Trophoblast cell (in vitro differentiated cells and primary cell): ENCODE results near the gene DSCAM.

Source experiments
- DNase-seq, 2 donors: peaks; one replicate each; pipeline ENCODE4 v3.0.0-alpha.2; 2016
- H2AFZ ChIP-seq: 2 replicates; pipeline ENCODE4 v1.6.1; 2013; ENCODE audit warnings: low read length, moderate library complexity, mild to moderate bottlenecking; ENCODE audit not compliant: insufficient read depth, poor library complexity
- H2AK5ac ChIP-seq: 2 replicates; pipeline ENCODE4 v1.6.1; 2013; ENCODE audit warnings: mild to moderate bottlenecking, low read length
- H2BK120ac ChIP-seq: 2 replicates; pipeline ENCODE4 v1.6.1; 2013; ENCODE audit warnings: low read length, mild to moderate bottlenecking, moderate library complexity; ENCODE audit not compliant: insufficient read depth, poor library complexity
- H2BK12ac ChIP-seq: 2 replicates; pipeline ENCODE4 v1.6.1; 2013; ENCODE audit warnings: mild to moderate bottlenecking, low read length, moderate library complexity
- H2BK5ac ChIP-seq: 2 replicates; pipeline ENCODE4 v1.6.1; 2013; ENCODE audit warnings: low read length, low read depth, moderate library complexity, mild to moderate bottlenecking; ENCODE audit not compliant: poor library complexity
- H3K14ac ChIP-seq: 2 replicates; pipeline ENCODE4 v1.6.1; 2013; ENCODE audit warnings: mild to moderate bottlenecking, low read length
- H3K18ac ChIP-seq: 2 replicates; pipeline ENCODE4 v1.6.1; 2013; ENCODE audit warnings: mild to moderate bottlenecking, low read length
- H3K23ac ChIP-seq: 2 replicates; pipeline ENCODE4 v1.6.1; 2013; ENCODE audit warnings: low read length
- H3K27ac ChIP-seq: 2 replicates; pipeline ENCODE4 v1.5.1; 2013; ENCODE audit warnings: low read depth, mild to moderate bottlenecking, inconsistent platforms, low read length, moderate library complexity
- H3K27me3 ChIP-seq: 2 replicates; pipeline ENCODE4 v1.6.1; 2013; ENCODE audit warnings: inconsistent platforms, mild to moderate bottlenecking, low read length, moderate library complexity; ENCODE audit not compliant: insufficient read depth
- H3K36me3 ChIP-seq, 2 experiments: 1 replicate in 1 of 2; 2 replicates in 1 of 2; pipeline ENCODE4 v1.6.1; 2013; ENCODE audit warnings: low read length in 2 of 2, mild to moderate bottlenecking in 2 of 2, moderate library complexity in 1 of 2; ENCODE audit not compliant: insufficient read depth in 2 of 2, control insufficient read depth in 1 of 2
- H3K4ac ChIP-seq: 2 replicates; pipeline ENCODE4 v1.6.1; 2013; ENCODE audit warnings: low read depth, mild to moderate bottlenecking, low read length, moderate library complexity
- H3K4me1 ChIP-seq, 2 experiments: 1 replicate in 1 of 2; 2 replicates in 1 of 2; pipeline ENCODE4 v1.6.1; 2013; ENCODE audit warnings: low read length in 2 of 2, mild to moderate bottlenecking in 2 of 2, moderate library complexity in 1 of 2; ENCODE audit not compliant: insufficient read depth in 2 of 2, control insufficient read depth in 1 of 2
- H3K4me2 ChIP-seq: 2 replicates; pipeline ENCODE4 v1.6.1; 2013; ENCODE audit warnings: inconsistent platforms, mild to moderate bottlenecking, low read length, moderate library complexity
- H3K4me3 ChIP-seq: 2 replicates; pipeline ENCODE4 v1.5.1; 2013; ENCODE audit warnings: mild to moderate bottlenecking, low read depth, low read length, inconsistent platforms
- H3K79me1 ChIP-seq: one replicate; pipeline ENCODE4 v1.6.1; 2013; ENCODE audit warnings: low read length
- H3K79me2 ChIP-seq: 2 replicates; pipeline ENCODE4 v1.6.1; 2013; ENCODE audit warnings: low read length, mild to moderate bottlenecking; ENCODE audit not compliant: control insufficient read depth, insufficient read depth, poor library complexity
- H3K9ac ChIP-seq: 2 replicates; pipeline ENCODE4 v1.6.1; 2013; ENCODE audit warnings: mild to moderate bottlenecking, low read length
- H3K9me3 ChIP-seq: 2 replicates; pipeline ENCODE4 v1.6.1; 2013; ENCODE audit warnings: low read depth, mild to moderate bottlenecking, control low read depth, inconsistent platforms, low read length; ENCODE audit not compliant: insufficient read depth
- H4K12ac ChIP-seq: 2 replicates; pipeline ENCODE4 v1.6.1; 2013; ENCODE audit warnings: low read depth, mild to moderate bottlenecking, low read length, moderate library complexity
- H4K8ac ChIP-seq: 2 replicates; pipeline ENCODE4 v1.6.1; 2013; ENCODE audit warnings: low read depth, mild to moderate bottlenecking, low read length, moderate library complexity
- H4K91ac ChIP-seq: one replicate; pipeline ENCODE4 v1.6.1; 2013; ENCODE audit warnings: low read depth, mild to moderate bottlenecking, low read length, moderate library complexity
- WGBS: extraction: QIAGEN DNeasy Blood & Tissue Kit; methylation state at CpG from one replicate; pipeline ENCODE4 v1.1.7; 2013; ENCODE audit warnings: missing lambda C conversion rate; ENCODE audit not compliant: insufficient read length, insufficient coverage; ENCODE audit errors: extremely low coverage; 5-methylcytosine and 5-hydroxymethylcytosine counted together

DSCAM gene

DNA sequence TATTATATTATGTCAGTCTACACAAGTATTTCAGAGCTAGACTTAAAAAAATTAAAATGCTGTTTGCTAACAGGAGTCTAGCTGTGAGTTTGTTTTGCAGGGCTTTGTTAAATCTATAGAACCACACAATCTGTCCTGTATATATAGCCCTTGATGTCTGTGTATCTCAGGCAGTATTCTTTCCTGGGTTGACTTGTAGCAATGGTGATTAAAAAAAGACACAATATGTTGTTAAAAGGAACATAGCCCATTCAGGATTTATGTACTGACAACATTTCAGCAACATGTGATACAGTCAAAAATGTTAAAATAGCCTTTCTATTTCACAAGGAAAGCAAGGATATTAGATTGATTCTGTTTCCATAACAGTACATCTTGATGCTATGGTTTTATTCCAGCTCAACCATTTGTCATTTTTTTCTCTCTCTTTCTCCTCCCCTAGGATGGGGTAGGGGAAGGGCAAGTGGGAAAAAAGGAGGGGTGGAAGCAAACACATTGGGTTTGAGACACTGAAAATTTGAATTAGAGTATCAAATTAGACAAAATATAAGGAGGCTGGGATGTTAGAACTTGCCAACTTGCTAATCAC, 139.2 kb downstream of the DSCAM start:
- Histone ChIP-seq H3K4me2 (no peak overlapping the region), H3K79me2 (no peaks in the 10 kb centered on the region), H2BK5ac (no peak overlapping the region), H3K27ac (no peak overlapping the region), H3K9ac (no peak overlapping the region), H3K14ac (no peak overlapping the region), H3K9me3 (no peaks in the 10 kb centered on the region), H2AK5ac (no peak overlapping the region), H3K4ac (no peak overlapping the region), H3K4me1 (no peaks in the 10 kb centered on the region), H3K79me1 (no peaks in the 10 kb centered on the region), H2BK120ac (no peak overlapping the region), H3K36me3 (no peaks in the 10 kb centered on the region), H4K91ac (no peak overlapping the region), H3K4me3 (no peak overlapping the region), H3K27me3 (no peaks in the 10 kb centered on the region), H4K8ac (no peak overlapping the region), H3K23ac (no peak overlapping the region), H4K12ac (no peak overlapping the region), H2BK12ac (no peak overlapping the region), H3K18ac (no peak overlapping the region), H2AFZ (no peak overlapping the region)
- no peak for DNase-seq

DNA sequence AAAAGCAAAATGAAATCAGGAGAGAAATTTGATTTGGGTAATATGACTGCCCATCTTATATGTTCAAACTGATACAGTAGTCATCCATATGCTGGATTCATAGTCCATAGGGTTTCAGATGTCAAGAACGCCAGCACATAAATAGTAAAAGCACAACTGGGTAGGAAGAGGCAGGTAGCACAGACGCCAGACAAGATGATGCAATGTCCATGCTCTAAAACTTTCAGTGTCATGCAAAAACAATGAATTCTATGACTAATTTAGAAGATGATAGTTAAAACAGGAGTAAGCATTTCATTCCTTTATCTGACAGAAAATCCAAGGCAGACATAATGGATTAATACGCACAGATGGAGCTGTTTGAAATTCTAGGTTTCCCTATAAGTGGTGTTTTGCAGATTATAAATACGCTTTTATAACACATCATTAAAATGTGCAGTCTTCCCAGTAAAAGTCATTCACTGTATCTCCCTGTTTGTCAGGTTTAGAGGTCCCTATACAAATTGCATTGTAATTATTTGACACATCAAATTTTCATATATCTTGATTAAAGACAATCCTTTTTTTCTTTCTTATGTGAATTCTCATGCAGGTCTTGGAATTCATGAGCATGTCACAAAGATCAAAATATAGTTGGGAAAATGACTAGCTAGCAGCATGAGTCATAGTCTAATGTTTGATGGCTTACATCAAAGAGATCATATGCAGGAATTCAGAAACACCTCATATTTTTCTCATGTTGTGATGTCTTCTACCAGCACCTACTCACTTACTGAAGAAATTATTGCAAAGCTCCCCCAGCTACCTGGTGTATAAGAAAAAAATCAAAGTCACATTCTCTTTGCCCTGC, 139.9 kb downstream of the DSCAM start:
- no peak overlapping the region for H2BK5ac ChIP-seq

GRCh38 chr21:40706176-40706575, 140.8 kb downstream of the DSCAM start:
- H3K4me3 ChIP-seq, result no peak overlapping the region
- no peaks in the 10 kb centered on the region for H3K79me2 ChIP-seq
- H3K9me3 ChIP-seq, result no peaks in the 10 kb centered on the region
- H3K18ac ChIP-seq, result no peak overlapping the region
- H2AFZ ChIP-seq, result no peak overlapping the region
- H3K9ac ChIP-seq, result no peak overlapping the region
- H2BK12ac ChIP-seq, result no peak overlapping the region
- DNase-seq, result peak; percentile 56 to 69
- H3K4me1 ChIP-seq, result no peaks in the 10 kb centered on the region
- no CpG with 5 or more reads among the region's 1 CpG for WGBS
- no peak overlapping the region for H4K91ac ChIP-seq
- H3K27me3 ChIP-seq, result no peaks in the 10 kb centered on the region
- H3K23ac ChIP-seq, result no peak overlapping the region
- no peak overlapping the region for H3K27ac ChIP-seq
- H2BK120ac ChIP-seq, result no peak overlapping the region
- no peak overlapping the region for H3K4me2 ChIP-seq
- no peak overlapping the region for H2AK5ac ChIP-seq
- no peak overlapping the region for H3K4ac ChIP-seq
- H4K8ac ChIP-seq, result no peak overlapping the region
- H3K79me1 ChIP-seq, result no peaks in the 10 kb centered on the region
- H4K12ac ChIP-seq, result no peak overlapping the region
- no peak overlapping the region for H2BK5ac ChIP-seq
- H3K36me3 ChIP-seq, result no peaks in the 10 kb centered on the region
- H3K14ac ChIP-seq, result no peak overlapping the region

More for the DNA sequence above, 139.9 kb downstream of the DSCAM start:
- WGBS, result no CpG with 5 or more reads among the region's 4 CpGs
- H3K4me1 ChIP-seq, result no peaks in the 10 kb centered on the region
- H3K4me2 ChIP-seq, result no peak overlapping the region
- no peak overlapping the region for H2AK5ac ChIP-seq
- DNase-seq, result peak; percentile 61 to 86
- H3K27me3 ChIP-seq, result no peaks in the 10 kb centered on the region
- no peak overlapping the region for H3K23ac ChIP-seq
- H4K8ac ChIP-seq, result no peak overlapping the region
- no peak overlapping the region for H4K12ac ChIP-seq
- H3K9me3 ChIP-seq, result no peaks in the 10 kb centered on the region
- H3K79me1 ChIP-seq, result no peaks in the 10 kb centered on the region
- no peak overlapping the region for H2BK120ac ChIP-seq
- no peaks in the 10 kb centered on the region for H3K36me3 ChIP-seq
- no peak overlapping the region for H3K4ac ChIP-seq
- H3K14ac ChIP-seq, result no peak overlapping the region
- no peak overlapping the region for H3K4me3 ChIP-seq
- no peak overlapping the region for H3K9ac ChIP-seq
- H4K91ac ChIP-seq, result no peak overlapping the region
- no peak overlapping the region for H2AFZ ChIP-seq
- H3K27ac ChIP-seq, result no peak overlapping the region
- H3K79me2 ChIP-seq, result no peaks in the 10 kb centered on the region
- H2BK12ac ChIP-seq, result no peak overlapping the region
- no peak overlapping the region for H3K18ac ChIP-seq

DNA sequence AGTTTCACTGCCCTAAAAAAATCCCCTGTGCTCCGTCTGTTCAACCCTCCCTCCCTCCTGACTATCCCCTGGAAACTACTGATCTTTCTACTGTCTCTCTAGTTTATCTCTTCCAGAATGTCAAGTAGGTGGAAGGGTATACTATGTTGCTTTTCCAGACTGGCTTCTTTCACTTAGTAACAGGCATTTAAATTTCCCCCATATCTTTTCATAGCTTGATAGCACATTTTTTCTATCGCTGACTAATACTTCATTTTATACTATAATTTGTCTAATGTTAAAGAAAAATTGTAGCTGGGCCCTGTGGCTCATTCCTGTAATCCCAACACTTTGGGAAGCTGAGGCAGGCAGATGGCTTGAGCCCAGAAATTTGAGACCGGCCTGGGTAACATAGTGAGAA, 142.8 kb downstream of the DSCAM start:
- Histone ChIP-seq H3K4me1 (no peaks in the 10 kb centered on the region), H2AFZ (no peak overlapping the region), H3K36me3 (no peaks in the 10 kb centered on the region), H3K27ac (no peak overlapping the region), H3K4me3 (no peak overlapping the region), H4K91ac (no peak overlapping the region), H3K27me3 (no peaks in the 10 kb centered on the region), H3K79me1 (no peaks in the 10 kb centered on the region), H3K9ac (no peak overlapping the region), H2BK120ac (no peak overlapping the region), H3K23ac (no peak overlapping the region), H3K9me3 (no peaks in the 10 kb centered on the region), H4K12ac (no peak overlapping the region), H3K18ac (no peak overlapping the region), H2BK12ac (no peak overlapping the region), H3K14ac (no peak overlapping the region), H2BK5ac (no peak overlapping the region), H4K8ac (no peak overlapping the region), H3K4ac (no peak overlapping the region), H2AK5ac (no peak overlapping the region), H3K79me2 (no peaks in the 10 kb centered on the region), H3K4me2 (no peak overlapping the region)
- DNase-seq, result peak; percentile 24 to 90
- WGBS, result no CpG with 5 or more reads among the region's 3 CpGs
